Natural killer cell (primary cell): ENCODE data around the gene ZBTB40. TPM values are rescaled to one million over a fixed set of nuclear protein-coding genes. Genes with fewer than 3 reads are reported as not detected.

Source experiments
- ATAC-seq, 3 donors: fragments of 150-1000 bp in 2 of 3; fragments of 200-7000 bp in 1 of 3; cut with Tn5 transposase; 1 replicate in 1 of 3; 2 replicates in 2 of 3; pipeline ENCODE4 v1.10.0; 2021; ENCODE audit warnings: mild to moderate bottlenecking in 2 of 3, moderate library complexity in 2 of 3
- DNase-seq, 2 donors: peaks; one replicate each; pipeline versions ENCODE4 v3.0.0 to v3.0.0-alpha.2; 2013 to 2021; ENCODE audit warnings: mixed read lengths in 1 of 2
- H3K27ac ChIP-seq: one replicate; pipeline ENCODE4 v1.5.1; 2013; ENCODE audit warnings: mild to moderate bottlenecking, low read length
- H3K27me3 ChIP-seq: one replicate; pipeline ENCODE4 v1.6.1; 2013; ENCODE audit warnings: low read length; ENCODE audit not compliant: control insufficient read depth, insufficient read depth
- H3K36me3 ChIP-seq: one replicate; pipeline ENCODE4 v1.6.1; 2013; ENCODE audit warnings: low read length; ENCODE audit not compliant: control insufficient read depth, insufficient read depth
- H3K4me1 ChIP-seq: one replicate; pipeline ENCODE4 v1.6.1; 2013; ENCODE audit warnings: low read length; ENCODE audit not compliant: control insufficient read depth, insufficient read depth
- H3K4me3 ChIP-seq: one replicate; pipeline ENCODE4 v1.5.1; 2013; ENCODE audit warnings: low read length
- H3K9me3 ChIP-seq: one replicate; pipeline ENCODE4 v1.6.1; 2013; ENCODE audit warnings: low read length; ENCODE audit not compliant: control insufficient read depth, insufficient read depth
- H3K27ac Mint-ChIP-seq, 2 donors: one replicate each; pipeline ENCODE4 v1.8.0; 2022; ENCODE audit warnings: mild to moderate bottlenecking in 2 of 2, mixed read lengths in 2 of 2, moderate library complexity in 1 of 2
- H3K27me3 Mint-ChIP-seq, 2 donors: one replicate each; pipeline ENCODE4 v1.8.0; 2022; ENCODE audit warnings: low read depth in 2 of 2, mixed read lengths in 2 of 2
- H3K36me3 Mint-ChIP-seq: one replicate; pipeline ENCODE4 v1.8.0; 2022; ENCODE audit warnings: mixed read lengths
- H3K4me1 Mint-ChIP-seq, 2 donors: one replicate each; pipeline ENCODE4 v1.8.0; 2022; ENCODE audit warnings: mixed read lengths in 2 of 2
- H3K4me3 Mint-ChIP-seq: one replicate; pipeline ENCODE4 v1.8.0; 2022; ENCODE audit warnings: mild to moderate bottlenecking, moderate library complexity, mixed read lengths
- H3K9me3 Mint-ChIP-seq, 2 donors: one replicate each; pipeline ENCODE4 v1.8.0; 2022; ENCODE audit warnings: mixed read lengths in 2 of 2
- CTCF ChIP-seq: fragments of 200-600 bp; IDR thresholded peaks from one replicate; pipeline ENCODE4 v1.8.0; 2022; ENCODE audit warnings: antibody characterized with exemption
- WGBS: methylation state at CpG from one replicate; pipeline ENCODE4 v1.1.7; 2013; ENCODE audit warnings: missing lambda C conversion rate; ENCODE audit not compliant: insufficient coverage; 5-methylcytosine and 5-hydroxymethylcytosine counted together
- intact Hi-C: fragments of 100-400 bp; cut with micrococcal nuclease; formaldehyde crosslinking; loops from one replicate; pipeline ENCODE4 v1.14.2; 2022
- total RNA-seq, 4 donors: library from RNA; stranded (reverse); fragments of 120-200 nt in 1 of 4; gene quantifications; one replicate each; pipeline versions ENCODE4 v1.2.3 to v1.2.4, GENCODE V29; 2013 to 2022

The ZBTB40 gene
- total RNA-seq, 3 donors from 2014 or later (not counting 1 experiment from before 2014, with no cell fraction given): 32.9 to 37.6 (median 36.7) TPM

GRCh38 chr1:22487781-22488180, 36.1 kb downstream of the ZBTB40 start:
- TF ChIP-seq CTCF: no peak
- Mint-ChIP-seq H3K9me3 (peaks cover 3 to 4% of the 10 kb centered on the region in 2 donors), H3K27me3 (no peaks in the 10 kb centered on the region), H3K4me3 (no peak overlapping the region), H3K27ac (no peak overlapping the region), H3K4me1 (peaks cover 26 to 28% of the 10 kb centered on the region in 2 donors), H3K36me3 (peaks cover 16% of the 10 kb centered on the region)
- H3K27ac ChIP-seq: no peak overlapping the region
- intact Hi-C loops: no loop called here
- ATAC-seq (no peak), DNase-seq (no peak)
- 96% methylated on average over 5 of the region's 5 CpGs for WGBS
- H3K9me3 ChIP-seq: no peaks in the 10 kb centered on the region
- no peak overlapping the region for H3K4me3 ChIP-seq
- H3K27me3 ChIP-seq: no peaks in the 10 kb centered on the region
- peaks cover 17% of the 10 kb centered on the region for H3K36me3 ChIP-seq
- H3K4me1 ChIP-seq: no peaks in the 10 kb centered on the region

- no peak overlapping the region for H3K27ac Mint-ChIP-seq
- no peak for TF ChIP-seq CTCF
- no peak for ATAC-seq
- no peaks in the 10 kb centered on the region for H3K9me3 ChIP-seq
- H3K4me1 Mint-ChIP-seq: peaks cover 22 to 25% of the 10 kb centered on the region in 2 donors
- H3K27me3 Mint-ChIP-seq: no peaks in the 10 kb centered on the region
- H3K9me3 Mint-ChIP-seq: peaks cover 3 to 4% of the 10 kb centered on the region in 2 donors
- peaks cover 21% of the 10 kb centered on the region for H3K36me3 Mint-ChIP-seq
- no peak overlapping the region for H3K4me3 Mint-ChIP-seq
- H3K27ac ChIP-seq: no peak overlapping the region
- 97% methylated on average over 5 of the region's 5 CpGs for WGBS
- H3K4me1 ChIP-seq: no peaks in the 10 kb centered on the region
- intact Hi-C loops: no loop called here
- H3K27me3 ChIP-seq: no peaks in the 10 kb centered on the region
- peaks cover 19% of the 10 kb centered on the region for H3K36me3 ChIP-seq
- no peak overlapping the region for H3K4me3 ChIP-seq
- no peak for DNase-seq
Observed at GRCh38 chr1:22488319-22488718, 36.7 kb downstream of the ZBTB40 start.

- no peak overlapping the region for H3K4me3 ChIP-seq
- no peak overlapping the region for H3K27ac ChIP-seq
- Mint-ChIP-seq H3K27ac (no peak overlapping the region), H3K4me1 (peaks cover 17 to 23% of the 10 kb centered on the region in 2 donors), H3K4me3 (no peak overlapping the region), H3K36me3 (peaks cover 23% of the 10 kb centered on the region), H3K27me3 (no peaks in the 10 kb centered on the region), H3K9me3 (peaks cover 3 to 4% of the 10 kb centered on the region in 2 donors)
- H3K27me3 ChIP-seq: no peaks in the 10 kb centered on the region
- ATAC-seq: no peak
- H3K9me3 ChIP-seq: no peaks in the 10 kb centered on the region
- WGBS: 98% methylated on average over 4 of the region's 6 CpGs
- no peaks in the 10 kb centered on the region for H3K4me1 ChIP-seq
- DNase-seq: no peak
- H3K36me3 ChIP-seq: peaks cover 19% of the 10 kb centered on the region
- TF ChIP-seq CTCF: no peak
- intact Hi-C loops: no loop called here
Observed at GRCh38 chr1:22489278-22489677, 37.6 kb downstream of the ZBTB40 start.

- no peak for DNase-seq
- WGBS: 93% methylated on average over 6 of the region's 6 CpGs
Observed at GRCh38 chr1:22489823-22490222, 38.2 kb downstream of the ZBTB40 start.

More at GRCh38 chr1:22489823-22490222, 38.2 kb downstream of the ZBTB40 start:
- Mint-ChIP-seq H3K27ac (no peak overlapping the region), H3K4me3 (no peak overlapping the region), H3K4me1 (peaks cover 12 to 18% of the 10 kb centered on the region in 2 donors), H3K36me3 (peaks cover 18% of the 10 kb centered on the region), H3K9me3 (peaks cover 2 to 3% of the 10 kb centered on the region in 2 donors), H3K27me3 (no peaks in the 10 kb centered on the region)
- no peak for TF ChIP-seq CTCF
- ATAC-seq: no peak
- Histone ChIP-seq H3K9me3 (no peaks in the 10 kb centered on the region), H3K4me3 (no peak overlapping the region), H3K27ac (no peak overlapping the region), H3K27me3 (no peaks in the 10 kb centered on the region), H3K36me3 (peaks cover 19% of the 10 kb centered on the region), H3K4me1 (no peaks in the 10 kb centered on the region)
- intact Hi-C loops: no loop called here
